GM19240 (cell line): ENCODE measurements around the gene CNGA3.

ENCODE experiments used
- DNase-seq: peaks from one replicate; pipeline ENCODE4 v3.0.0; 2011; ENCODE audit warnings: low spot score; ENCODE audit not compliant: insufficient read length

Gene CNGA3

DNA sequence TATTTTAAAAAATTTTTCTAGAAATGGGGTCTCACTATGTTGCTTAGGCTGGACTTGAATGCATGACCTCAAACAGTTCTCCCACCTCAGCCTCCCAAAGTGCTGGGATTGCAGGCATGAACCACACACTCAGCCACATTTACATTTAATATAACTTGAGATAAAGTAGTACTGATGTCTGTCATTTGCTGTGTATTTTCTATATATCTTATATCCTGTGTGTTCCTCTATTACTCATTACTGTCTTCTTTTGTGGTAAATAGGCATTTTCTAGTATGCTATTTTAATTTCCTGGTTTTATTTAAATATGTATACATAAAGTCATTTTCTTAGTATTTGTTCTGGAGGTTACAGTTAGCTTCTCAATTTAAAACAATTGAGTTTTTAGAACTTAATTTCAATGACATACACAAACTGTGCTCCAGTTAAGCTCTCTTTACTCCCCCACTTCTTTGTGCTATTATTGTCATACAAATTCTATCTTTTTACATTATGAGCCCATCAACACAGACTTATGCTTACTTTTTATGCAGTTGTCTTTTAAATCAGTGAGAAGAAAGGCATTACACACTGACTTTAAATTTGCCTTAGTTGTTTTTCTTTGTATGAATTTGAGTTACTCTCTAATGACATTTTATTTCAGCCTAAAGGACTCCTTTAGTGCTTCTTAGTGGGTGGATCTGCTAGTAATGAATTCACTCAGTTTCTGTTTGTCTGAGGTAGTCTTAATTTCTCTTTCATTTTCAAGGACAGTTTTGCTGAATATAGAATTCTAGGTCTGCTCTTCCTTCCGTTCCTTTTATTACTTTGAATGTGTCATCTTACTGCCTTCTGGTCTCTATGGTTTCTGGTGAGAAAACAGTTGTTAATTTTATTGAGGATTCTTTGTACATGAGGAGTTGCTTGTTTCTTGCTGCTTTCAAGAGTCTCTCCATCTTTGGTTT lies 92.2 kb downstream of the CNGA3 start:
- DNase-seq: no peak

DNA sequence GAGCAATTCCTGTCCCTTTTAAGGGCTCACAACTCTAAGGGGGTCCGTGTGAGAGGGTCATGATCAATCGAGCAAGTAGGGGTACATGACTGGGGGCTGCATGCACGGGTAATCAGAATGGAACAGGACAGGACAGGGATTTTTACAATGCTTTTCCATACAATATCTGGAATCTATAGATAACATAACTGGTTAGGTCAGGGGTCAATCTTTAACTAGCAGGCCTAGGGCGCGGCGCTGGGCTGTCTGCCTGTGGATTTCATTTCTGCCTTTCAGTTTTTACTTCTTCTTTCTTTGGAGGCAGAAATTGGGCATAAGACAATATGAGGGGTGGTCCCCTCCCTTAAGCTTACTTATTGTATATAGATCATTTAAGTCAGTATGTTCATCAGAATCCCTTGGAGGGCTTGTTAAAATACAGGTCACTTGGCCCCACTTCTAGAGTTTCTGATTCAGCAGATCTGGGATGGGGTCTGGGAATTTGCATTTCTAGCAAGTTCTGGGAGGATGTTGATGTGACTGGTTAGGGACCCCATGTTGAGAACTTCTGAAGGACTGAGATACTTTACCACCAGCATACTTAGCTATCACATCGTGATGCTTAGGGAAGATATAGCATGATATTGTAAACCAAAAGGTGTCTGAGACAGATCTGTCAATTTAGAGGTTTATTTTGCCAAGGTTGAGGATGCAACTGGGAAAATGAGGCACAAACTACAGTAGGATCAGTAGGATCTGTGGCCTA lies 95.6 kb downstream of the CNGA3 start:
- no peak for DNase-seq

DNA sequence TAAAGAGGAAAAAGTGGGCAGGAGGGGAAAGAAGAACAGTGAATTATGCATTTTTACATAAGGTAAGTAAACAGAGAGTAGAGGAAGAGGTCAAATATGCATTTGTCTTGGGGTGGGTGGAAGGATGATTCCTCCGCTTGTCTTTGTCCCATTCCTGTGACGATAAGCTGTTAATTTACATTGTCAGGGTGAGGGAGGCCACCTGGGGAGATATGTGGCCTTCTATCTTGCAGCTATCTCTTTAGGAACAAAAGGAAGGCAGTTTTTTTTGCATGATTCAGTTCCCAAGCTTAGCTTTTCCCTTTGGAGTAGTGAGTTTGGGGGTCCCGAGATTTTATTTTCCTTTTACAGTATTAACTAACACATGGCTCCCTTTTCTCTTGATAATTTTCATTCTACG lies 96.2 kb downstream of the CNGA3 start:
- no peak for DNase-seq

DNA sequence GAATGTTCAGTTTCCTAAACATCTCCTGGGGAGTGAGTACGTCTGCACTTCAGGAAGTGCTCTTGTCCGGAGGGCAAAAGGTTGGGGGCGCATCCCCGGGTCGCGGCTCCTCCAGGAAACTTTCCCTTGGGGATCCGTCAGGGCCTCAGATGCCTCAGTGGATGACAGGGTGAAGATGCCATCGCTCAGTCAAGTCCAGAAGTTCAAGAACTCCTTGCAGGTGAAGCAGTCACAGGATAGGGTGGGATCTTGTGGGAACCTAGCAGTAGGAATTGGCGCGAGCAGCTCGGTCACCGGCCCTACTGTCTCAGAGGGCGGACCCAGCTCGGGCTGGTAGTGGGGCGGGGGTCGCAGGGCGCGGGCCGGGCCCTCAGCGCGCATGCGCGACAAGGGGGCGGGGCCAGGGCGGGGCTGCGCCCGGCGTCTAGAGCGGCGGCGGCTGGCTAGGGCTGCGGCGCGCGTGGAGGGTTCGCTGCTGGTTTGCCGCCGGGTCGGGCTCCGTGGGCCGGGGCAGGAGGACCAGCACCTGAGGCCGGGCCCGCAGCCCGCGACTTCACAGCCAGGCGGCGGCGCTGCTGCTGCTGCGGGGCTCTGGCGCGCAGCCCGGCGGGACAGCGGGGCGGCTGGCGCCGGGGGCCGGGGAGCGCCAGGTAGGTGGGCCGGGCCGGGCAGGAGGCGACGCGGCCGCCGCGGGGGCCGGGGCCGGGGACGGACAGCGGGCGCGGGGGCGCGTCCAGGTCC lies 98.3 kb downstream of the CNGA3 start, which contains the start of gene INPP4A:
TSS of gene INPP4A (plus strand) at position 423 of the 741 bp plus-strand sequence. CDS start 75,191 bp downstream, outside the sequence.
- DNase-seq: no peak

DNA sequence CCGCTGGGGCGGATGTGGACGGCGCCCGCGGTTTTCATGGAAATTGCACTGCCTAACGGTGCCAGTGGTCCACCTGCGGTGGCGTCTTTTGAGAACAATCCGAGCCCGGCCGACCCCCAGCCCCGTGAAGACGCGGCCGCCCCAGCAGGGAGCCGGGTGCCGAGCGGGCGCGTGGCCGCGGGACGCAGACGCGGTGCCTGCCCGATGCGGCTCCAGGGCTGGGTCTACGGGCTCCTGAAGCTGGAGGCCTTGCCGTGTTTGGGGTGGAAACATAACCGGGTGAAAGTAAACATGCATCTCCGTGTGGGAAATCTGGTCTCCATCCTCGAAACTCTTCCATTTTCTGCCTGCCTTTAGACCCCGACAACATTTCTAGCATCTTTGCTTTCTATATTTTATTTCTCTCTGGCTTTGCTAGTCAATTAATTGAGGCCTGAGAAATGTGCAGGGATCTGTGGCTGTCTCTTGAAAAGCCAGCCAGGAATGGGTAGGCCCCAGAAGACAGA lies 99.0 kb downstream of the CNGA3 start:
- DNase-seq: no peak

DNA sequence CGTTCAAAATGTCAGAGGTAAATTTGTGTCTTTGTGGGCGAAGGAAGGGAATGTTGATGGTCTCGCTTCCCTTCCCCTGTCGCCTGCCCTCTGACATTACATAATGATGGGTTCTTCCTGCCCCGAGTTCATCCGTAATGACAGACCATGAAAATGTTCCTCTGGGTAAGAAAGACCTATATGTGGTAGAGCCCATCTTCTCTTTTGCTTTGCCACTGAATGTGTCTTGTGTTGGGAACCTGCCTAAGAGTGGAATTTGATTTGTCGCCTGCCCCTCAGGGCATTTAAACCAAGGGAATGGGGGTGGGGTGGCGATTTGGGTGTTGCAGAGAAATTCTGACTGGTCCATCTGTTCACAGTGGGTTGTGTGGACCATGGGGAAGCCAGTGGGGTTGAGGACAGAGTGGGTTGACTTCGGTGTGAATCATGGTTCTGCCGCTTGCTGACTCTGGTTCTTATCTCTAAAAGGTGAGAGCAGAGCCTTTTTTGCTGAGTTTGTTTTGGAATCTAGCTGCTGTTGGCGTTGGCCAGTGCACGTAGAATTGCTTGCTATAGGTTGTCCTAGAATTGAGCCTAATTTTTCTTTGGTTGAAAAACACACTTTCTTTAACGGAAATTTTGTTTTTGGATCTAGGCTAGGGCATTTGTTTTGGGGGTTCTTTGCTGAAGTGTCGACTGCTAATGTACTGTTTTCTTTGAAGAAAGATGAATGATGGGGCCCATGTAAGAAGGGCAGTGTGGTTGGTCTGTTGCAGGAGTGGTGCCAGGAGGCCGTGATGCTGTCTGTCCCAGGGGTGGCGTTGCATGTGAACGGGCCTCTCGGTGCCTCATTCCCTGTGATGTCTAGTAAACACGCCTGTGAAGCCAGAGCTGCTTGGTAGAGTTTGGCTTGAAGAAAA lies 99.7 kb downstream of the CNGA3 start:
- DNase-seq: no peak

DNA sequence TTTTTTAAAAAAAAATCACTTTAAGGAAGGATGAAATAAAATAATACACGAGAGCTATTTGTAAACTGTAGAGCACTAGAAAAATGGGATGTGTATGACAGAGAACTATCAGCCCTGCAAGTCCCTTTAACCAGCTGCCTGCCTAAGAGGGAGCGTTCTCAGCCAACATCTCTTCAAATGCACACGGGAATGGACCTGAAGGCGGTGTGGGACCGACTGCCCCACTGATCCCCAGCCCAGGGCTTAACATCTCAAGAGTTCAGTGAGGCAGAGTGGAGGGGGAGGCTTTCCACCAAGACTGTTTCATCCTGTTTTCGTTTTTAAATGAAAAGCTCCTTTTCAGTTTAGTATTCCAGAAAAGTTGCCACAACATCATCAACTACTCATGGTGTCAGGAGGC lies 100.6 kb downstream of the CNGA3 start:
- no peak for DNase-seq
